Activated T-cell treated with anti-CD3 and anti-CD28 coated beads, Interleukin-2, amount 50 U/mL, for 24 hours (primary cell): ENCODE measurements around the gene BST2.

ENCODE experiments used
- DNase-seq: peaks from one replicate; pipeline ENCODE4 v3.0.0-alpha.2; 2020
- H3K27ac Mint-ChIP-seq: 2 replicates; pipeline ENCODE4 v1.8.0; 2020; ENCODE audit warnings: mild to moderate bottlenecking, mixed read lengths
- H3K27me3 Mint-ChIP-seq: 2 replicates; pipeline ENCODE4 v1.8.0; 2020; ENCODE audit warnings: mixed read lengths
- H3K36me3 Mint-ChIP-seq: 2 replicates; pipeline ENCODE4 v1.8.0; 2020; ENCODE audit warnings: low read depth, mixed read lengths
- H3K4me1 Mint-ChIP-seq: 2 replicates; pipeline ENCODE4 v1.8.0; 2020; ENCODE audit warnings: low read depth, mixed read lengths
- H3K4me3 Mint-ChIP-seq: 2 replicates; pipeline ENCODE4 v1.8.0; 2020; ENCODE audit warnings: mild to moderate bottlenecking, moderate library complexity, mixed read lengths
- H3K9me3 Mint-ChIP-seq: 2 replicates; pipeline ENCODE4 v1.8.0; 2020; ENCODE audit warnings: mixed read lengths

Gene BST2

DNA sequence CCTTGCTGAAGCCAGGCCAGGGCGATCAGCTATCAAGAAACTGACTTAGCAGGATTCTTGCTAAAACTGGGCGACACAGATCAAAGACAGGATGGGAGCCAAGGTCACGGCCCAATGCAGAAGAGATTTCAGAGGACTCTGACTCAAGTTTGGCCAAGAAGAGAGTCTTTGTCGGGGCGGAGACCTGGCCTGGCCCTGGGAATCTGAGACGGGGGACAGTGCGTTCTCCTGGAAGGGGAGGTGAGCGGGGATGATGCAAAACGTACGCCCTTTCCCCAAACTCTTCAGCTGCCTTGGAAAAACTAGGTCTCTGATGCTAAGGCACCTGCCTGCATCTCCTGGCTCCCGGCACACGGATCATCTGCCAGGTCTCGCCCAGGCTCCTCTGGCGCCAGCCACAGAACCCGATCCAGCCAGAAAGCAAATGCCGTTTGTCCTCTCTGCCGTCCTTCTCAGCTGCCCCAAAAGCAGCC, 24.2 kb upstream of the BST2 start:
- no peak overlapping the region for H3K4me3 Mint-ChIP-seq
- no peak for DNase-seq
- no peaks in the 10 kb centered on the region for H3K36me3 Mint-ChIP-seq
- peaks cover 1% of the 10 kb centered on the region for H3K4me1 Mint-ChIP-seq
- no peaks in the 10 kb centered on the region for H3K27me3 Mint-ChIP-seq
- no peaks in the 10 kb centered on the region for H3K9me3 Mint-ChIP-seq
- H3K27ac Mint-ChIP-seq, result no peak overlapping the region

DNA sequence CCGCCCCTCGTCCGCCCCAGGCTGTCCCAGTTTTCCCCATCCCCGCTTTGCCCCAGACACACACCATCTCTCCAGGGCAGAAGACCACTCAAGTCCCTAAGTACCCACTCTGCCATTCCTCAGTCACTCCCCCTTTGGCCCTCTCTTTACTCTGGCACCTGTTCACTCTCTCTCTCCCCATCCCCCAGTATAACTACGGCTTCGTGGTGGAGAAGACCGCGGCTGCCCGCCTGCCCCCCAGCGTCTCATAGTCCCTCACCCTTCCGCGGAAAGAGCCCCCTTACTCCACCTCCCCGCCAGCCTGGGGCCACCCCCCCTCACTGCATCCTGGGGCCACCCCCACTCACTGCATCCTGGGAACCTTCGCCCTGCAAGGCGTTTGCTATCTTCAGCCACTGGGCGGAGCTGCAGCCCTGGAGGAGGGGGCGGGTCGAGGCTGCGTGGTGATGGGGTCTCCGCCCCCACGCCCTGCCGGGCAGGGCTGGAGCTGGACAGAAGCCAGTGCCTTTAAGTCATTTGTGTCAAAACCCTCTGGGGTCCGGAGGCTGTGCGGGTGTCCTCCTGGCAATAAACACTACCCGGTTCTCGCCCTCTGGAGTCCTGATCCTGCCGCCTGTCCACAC, 19.4 kb upstream of the BST2 start:
- Mint-ChIP-seq H3K27ac (no peak overlapping the region), H3K4me3 (no peak overlapping the region), H3K27me3 (no peaks in the 10 kb centered on the region), H3K36me3 (peaks cover 16% of the 10 kb centered on the region), H3K9me3 (no peaks in the 10 kb centered on the region), H3K4me1 (peaks cover 11% of the 10 kb centered on the region)
- peak; percentile 49 for DNase-seq

DNA sequence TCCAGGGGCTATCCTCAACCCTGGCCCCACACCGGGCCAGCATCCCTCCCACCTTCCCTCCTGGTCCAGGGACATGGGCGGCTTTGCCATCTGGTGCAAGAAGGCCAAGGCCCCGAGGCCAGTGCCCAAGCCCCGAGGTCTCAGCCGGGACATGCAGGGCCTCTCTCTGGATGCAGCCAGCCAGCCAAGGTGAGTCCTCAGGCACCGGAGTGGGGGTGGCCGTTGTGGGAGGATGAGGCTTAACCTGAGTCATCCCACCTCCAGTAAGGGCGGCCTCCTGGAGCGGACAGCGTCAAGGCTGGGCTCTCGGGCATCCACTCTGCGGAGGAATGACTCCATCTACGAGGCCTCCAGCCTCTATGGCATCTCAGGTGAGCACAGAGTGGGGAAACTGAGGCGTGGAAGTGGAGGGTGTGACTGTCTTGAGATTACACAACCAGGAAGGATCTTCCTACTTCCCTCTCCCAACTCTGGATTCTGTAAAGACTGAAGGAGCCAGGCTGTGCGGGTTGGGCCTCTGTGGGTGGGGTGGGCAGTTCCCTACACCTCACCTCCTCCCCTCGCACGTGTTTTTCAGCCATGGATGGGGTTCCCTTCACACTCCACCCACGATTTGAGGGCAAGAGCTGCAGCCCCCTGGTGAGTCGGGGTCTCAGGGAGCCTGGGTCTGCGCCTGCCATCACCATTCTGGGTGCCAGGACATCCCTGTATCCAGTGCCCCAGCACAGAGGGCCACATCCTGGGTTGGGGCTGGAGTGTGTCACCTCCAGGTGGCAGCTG, 18.2 kb upstream of the BST2 start:
- no peak for DNase-seq
- Mint-ChIP-seq H3K4me1 (peaks cover 21% of the 10 kb centered on the region), H3K27me3 (no peaks in the 10 kb centered on the region), H3K4me3 (no peak overlapping the region), H3K36me3 (peaks cover 18% of the 10 kb centered on the region), H3K9me3 (no peaks in the 10 kb centered on the region), H3K27ac (no peak overlapping the region)

DNA sequence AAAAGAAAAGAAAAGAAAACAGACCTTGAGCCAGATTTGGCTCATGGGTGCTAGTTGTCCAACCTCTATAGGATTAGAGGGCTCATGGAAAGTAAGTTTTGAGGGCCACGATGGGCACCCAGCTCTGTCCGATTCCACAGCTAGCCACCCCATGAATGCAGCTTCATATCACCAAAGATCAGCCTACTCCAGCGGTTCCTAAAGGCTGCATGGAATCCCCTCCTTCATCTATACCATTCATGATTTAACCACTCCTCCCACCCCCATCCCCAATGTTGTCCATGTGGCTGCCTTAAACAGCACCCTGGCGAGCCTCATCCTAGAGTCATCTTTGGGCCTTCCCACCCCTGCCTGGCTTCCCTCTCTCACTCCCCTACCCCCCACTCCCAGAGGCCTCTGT, 16.5 kb upstream of the BST2 start:
- peaks cover 22% of the 10 kb centered on the region for H3K4me1 Mint-ChIP-seq

GRCh38 chr19:17420475-17420924, 15.1 kb upstream of the BST2 start:
- H3K36me3 Mint-ChIP-seq, result peaks cover 29% of the 10 kb centered on the region
- H3K4me1 Mint-ChIP-seq, result peaks cover 22% of the 10 kb centered on the region
- no peaks in the 10 kb centered on the region for H3K27me3 Mint-ChIP-seq
- DNase-seq, result no peak
- H3K4me3 Mint-ChIP-seq, result peak overlapping the region; percentile 89
- H3K9me3 Mint-ChIP-seq, result no peaks in the 10 kb centered on the region
- H3K27ac Mint-ChIP-seq, result peak overlapping the region; percentile 85

More for the DNA sequence above, 16.5 kb upstream of the BST2 start:
- DNase-seq, result no peak
- H3K27ac Mint-ChIP-seq, result no peak overlapping the region
- no peak overlapping the region for H3K4me3 Mint-ChIP-seq
- H3K36me3 Mint-ChIP-seq, result peaks cover 20% of the 10 kb centered on the region
- H3K27me3 Mint-ChIP-seq, result no peaks in the 10 kb centered on the region
- no peaks in the 10 kb centered on the region for H3K9me3 Mint-ChIP-seq

DNA sequence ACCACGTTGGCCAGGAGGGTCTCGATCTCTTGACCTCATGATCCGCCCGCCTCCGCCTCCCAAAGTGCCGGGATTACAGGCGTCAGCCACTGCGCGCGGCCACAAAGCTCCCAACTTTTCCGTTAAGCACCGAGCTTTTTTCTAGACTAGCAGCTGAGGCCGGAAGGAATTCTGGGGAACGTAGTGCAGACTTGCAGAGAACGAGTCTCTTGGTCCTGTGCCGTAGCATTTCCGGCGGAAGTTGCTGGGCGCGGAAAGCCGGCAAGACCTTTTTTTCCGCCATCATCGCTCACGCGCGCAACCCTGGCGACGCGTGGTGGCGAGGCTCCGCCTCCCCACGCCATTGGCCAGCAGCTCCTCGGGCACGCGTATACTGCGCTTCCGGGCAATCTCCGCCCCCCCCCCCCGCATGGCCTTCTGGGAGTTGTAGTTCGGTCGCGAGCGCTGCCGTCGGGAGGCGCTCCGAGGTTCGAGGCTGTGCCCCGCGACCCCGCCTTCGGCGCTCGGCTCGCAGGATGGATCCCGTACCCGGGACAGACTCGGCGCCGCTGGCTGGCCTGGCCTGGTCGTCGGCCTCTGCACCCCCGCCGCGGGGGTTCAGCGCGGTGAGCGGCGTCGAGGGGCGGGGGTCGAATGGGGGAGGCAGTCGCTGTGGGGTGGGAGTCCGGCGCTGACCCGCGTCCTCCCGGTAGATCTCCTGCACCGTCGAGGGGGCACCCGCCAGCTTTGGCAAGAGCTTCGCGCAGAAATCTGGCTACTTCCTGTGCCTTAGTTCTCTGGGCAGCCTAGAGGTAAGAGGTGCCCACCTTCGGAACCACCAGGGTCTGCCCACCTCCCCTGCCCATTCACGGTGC, 14.4 kb upstream of the BST2 start, which contains the start of gene MVB12A:
Gene MVB12A, plus strand, starts transcription at position 427 of the 854 bp plus-strand sequence. Its CDS starts 89 bp downstream, at position 516.
- Mint-ChIP-seq H3K4me3 (peak within 1 kb of the TSS; percentile 89), H3K9me3 (no peaks in the 10 kb centered on the region), H3K27ac (peak within 1 kb of the TSS; percentile 95), H3K4me1 (peaks cover 22% of the 10 kb centered on the region), H3K27me3 (no peaks in the 10 kb centered on the region), H3K36me3 (peaks cover 35% of the 10 kb centered on the region)
- peak; percentile 94 for DNase-seq

GRCh38 chr19:17419154-17419620, 13.8 kb upstream of the BST2 start:
- peak overlapping the region; percentile 95 for H3K27ac Mint-ChIP-seq
- peak overlapping the region; percentile 89 for H3K4me3 Mint-ChIP-seq
- peaks cover 20% of the 10 kb centered on the region for H3K4me1 Mint-ChIP-seq
- DNase-seq, result no peak
- H3K36me3 Mint-ChIP-seq, result peaks cover 42% of the 10 kb centered on the region
- H3K27me3 Mint-ChIP-seq, result no peaks in the 10 kb centered on the region
- no peaks in the 10 kb centered on the region for H3K9me3 Mint-ChIP-seq

GRCh38 chr19:17418710-17419109, 13.3 kb upstream of the BST2 start:
- H3K27me3 Mint-ChIP-seq, result no peaks in the 10 kb centered on the region
- DNase-seq, result no peak
- peak overlapping the region; percentile 89 for H3K4me3 Mint-ChIP-seq
- H3K27ac Mint-ChIP-seq, result peak overlapping the region; percentile 95
- peaks cover 45% of the 10 kb centered on the region for H3K36me3 Mint-ChIP-seq
- H3K4me1 Mint-ChIP-seq, result peaks cover 18% of the 10 kb centered on the region
- no peaks in the 10 kb centered on the region for H3K9me3 Mint-ChIP-seq

DNA sequence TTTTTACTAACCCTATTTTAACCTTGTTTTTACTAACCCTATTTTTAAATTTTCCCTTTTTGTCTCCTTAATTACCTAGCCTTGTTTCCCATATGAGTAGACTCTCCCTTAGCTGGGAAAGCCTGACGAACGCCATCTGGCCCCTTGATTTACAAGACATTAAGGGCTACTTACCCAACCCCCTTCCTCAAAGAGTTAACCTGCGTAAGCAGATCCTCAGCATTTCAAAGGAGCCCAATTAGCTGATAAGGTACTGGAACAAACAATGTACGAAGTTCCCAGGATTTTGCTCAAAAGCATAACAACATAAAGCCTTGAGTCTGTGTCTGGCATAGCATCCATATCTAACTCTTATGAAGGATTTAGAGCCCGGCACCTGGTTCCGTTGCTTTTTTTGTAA, 9.7 kb upstream of the BST2 start:
- Mint-ChIP-seq H3K4me3 (no peak overlapping the region), H3K4me1 (peaks cover 16% of the 10 kb centered on the region), H3K27me3 (no peaks in the 10 kb centered on the region), H3K9me3 (no peaks in the 10 kb centered on the region), H3K27ac (peak overlapping the region; percentile 6), H3K36me3 (peaks cover 51% of the 10 kb centered on the region)
- no peak for DNase-seq

- Mint-ChIP-seq H3K36me3 (peaks cover 48% of the 10 kb centered on the region), H3K9me3 (no peaks in the 10 kb centered on the region), H3K4me3 (no peak overlapping the region), H3K27ac (no peak overlapping the region), H3K27me3 (no peaks in the 10 kb centered on the region), H3K4me1 (peaks cover 10% of the 10 kb centered on the region)
- DNase-seq, result no peak
Measured at GRCh38 chr19:17414097-17414496, 8.7 kb upstream of the BST2 start.

DNA sequence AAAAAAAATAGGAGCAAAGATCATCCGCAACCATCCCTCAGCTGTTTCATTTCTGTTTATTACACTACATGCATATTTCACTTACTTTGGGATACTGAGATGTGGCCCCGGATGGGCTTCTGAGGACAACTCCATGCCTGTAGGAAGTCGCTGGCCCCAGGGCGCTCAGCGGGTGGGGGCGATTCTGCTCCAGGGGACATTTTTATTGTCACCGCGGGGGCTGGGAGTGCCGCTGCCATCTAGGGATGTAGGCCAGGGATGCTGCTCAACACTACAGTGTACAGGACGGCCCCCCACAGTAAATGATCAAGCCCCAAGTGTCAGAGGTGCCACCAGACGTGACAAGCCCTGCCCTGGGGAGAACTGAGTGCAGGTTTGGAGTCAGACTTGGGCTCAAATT, 6.4 kb upstream of the BST2 start:
- H3K27me3 Mint-ChIP-seq, result no peaks in the 10 kb centered on the region
- H3K9me3 Mint-ChIP-seq, result no peaks in the 10 kb centered on the region
- H3K36me3 Mint-ChIP-seq, result peaks cover 50% of the 10 kb centered on the region
- peaks cover 17% of the 10 kb centered on the region for H3K4me1 Mint-ChIP-seq
- no peak overlapping the region for H3K4me3 Mint-ChIP-seq
- DNase-seq, result no peak
- no peak overlapping the region for H3K27ac Mint-ChIP-seq

DNA sequence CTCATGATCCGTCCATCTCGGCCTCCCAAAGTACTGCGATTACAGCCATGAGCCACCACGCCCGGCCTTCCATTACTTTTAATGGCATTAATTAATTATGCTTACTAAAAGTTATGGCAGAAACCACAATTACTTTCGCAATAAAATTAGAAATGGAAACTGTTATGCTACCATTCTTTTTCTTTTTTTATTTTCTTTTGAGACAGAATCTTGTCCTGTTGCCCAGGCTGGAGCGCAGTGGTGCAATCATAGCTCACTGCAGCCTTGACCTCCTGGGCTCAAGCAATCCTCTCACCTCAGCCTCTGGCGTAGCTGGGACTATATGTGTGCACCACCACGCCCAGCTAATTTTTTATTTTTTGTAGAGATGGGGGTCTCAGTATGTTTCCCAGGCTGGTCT, 4.6 kb upstream of the BST2 start:
- Mint-ChIP-seq H3K27ac (no peak overlapping the region), H3K4me1 (peaks cover 33% of the 10 kb centered on the region), H3K4me3 (no peak overlapping the region), H3K27me3 (no peaks in the 10 kb centered on the region), H3K36me3 (peaks cover 54% of the 10 kb centered on the region), H3K9me3 (no peaks in the 10 kb centered on the region)
- DNase-seq, result no peak

- Mint-ChIP-seq H3K9me3 (no peaks in the 10 kb centered on the region), H3K27ac (peak overlapping the region; percentile 96), H3K27me3 (no peaks in the 10 kb centered on the region), H3K4me1 (peaks cover 46% of the 10 kb centered on the region), H3K4me3 (peak overlapping the region; percentile 81), H3K36me3 (peaks cover 42% of the 10 kb centered on the region)
- no peak for DNase-seq
Measured at GRCh38 chr19:17406887-17407196, 1.4 kb upstream of the BST2 start.

DNA sequence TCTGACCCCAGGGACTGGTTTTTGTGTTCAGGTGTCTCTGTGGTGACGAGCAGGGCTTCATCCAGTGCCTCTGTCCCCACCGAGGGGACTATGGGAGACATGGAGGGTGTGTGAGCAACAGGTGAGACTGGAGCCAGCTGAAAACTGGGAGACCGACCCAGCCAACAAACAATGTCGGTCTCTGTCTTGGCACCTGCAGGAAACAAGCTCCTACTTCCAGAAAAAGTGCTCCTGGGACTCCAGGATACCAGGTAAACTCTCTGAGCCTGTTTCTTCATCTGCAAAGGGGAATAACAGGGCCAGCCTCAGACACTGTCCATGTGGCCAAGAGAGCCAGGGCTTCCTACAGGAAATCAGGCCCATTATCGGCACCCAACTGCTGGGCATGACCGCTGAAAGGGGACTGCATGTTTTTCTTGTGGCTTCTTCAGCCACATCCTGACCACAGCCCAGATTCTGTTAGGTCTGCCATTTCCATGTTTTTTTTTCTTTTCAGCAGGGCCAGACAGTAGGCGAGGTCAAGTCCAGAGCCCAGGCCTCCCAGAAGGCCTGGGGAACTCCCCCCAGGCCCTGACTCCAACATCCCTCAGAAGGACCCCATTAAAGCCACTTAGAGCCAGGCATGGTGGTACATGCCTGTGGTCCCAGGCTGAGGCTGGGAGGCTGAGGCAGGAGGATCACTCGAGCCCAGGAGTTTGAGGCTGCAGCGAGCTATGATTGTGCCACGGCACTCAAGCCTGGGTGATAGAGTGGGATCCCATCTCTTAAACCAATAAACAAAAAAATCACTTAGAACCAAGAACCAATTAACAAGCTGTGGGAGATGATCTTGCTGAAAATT, 836 bp upstream of the BST2 start:
- H3K27me3 Mint-ChIP-seq, result no peaks in the 10 kb centered on the region
- H3K36me3 Mint-ChIP-seq, result peaks cover 43% of the 10 kb centered on the region
- H3K4me3 Mint-ChIP-seq, result peak overlapping the region; percentile 81
- peak; percentile 34 for DNase-seq
- no peaks in the 10 kb centered on the region for H3K9me3 Mint-ChIP-seq
- peaks cover 47% of the 10 kb centered on the region for H3K4me1 Mint-ChIP-seq
- peak overlapping the region; percentile 96 for H3K27ac Mint-ChIP-seq
